HEK293 (cell line): ENCODE results near the gene CHST7.

Experiments used
- CTCF ChIA-PET: fragments of 350-600 bp; formaldehyde crosslinking; extraction: SDS; loops from one replicate; lab custom pipeline; 2021; ENCODE audit warnings: antibody characterized with exemption; lab: Yijun Ruan, JAX
- POLR2A ChIA-PET: fragments of 300-600 bp; formaldehyde crosslinking; extraction: SDS; loops from one replicate; lab custom pipeline; 2020; ENCODE audit warnings: antibody characterized with exemption, inconsistent platforms; lab: Yijun Ruan, JAX
- H3K27ac ChIP-seq: fragments of 200-500 bp; sonication (Bioruptor generic); 2 replicates; pipeline ENCODE4 v1.5.1; 2014; ENCODE audit warnings: low read depth, low read length, control low read depth, inconsistent platforms; ENCODE audit errors: extremely low read depth
- H3K36me3 ChIP-seq, 2 experiments: fragments of 200-500 bp in 1 of 2; sonication (Bioruptor generic) in 1 of 2; 1 replicate in 1 of 2; 2 replicates in 1 of 2; pipeline ENCODE4 v1.5.1; 2014 to 2017; ENCODE audit warnings: inconsistent platforms in 2 of 2, low read length in 2 of 2; ENCODE audit not compliant: control insufficient read depth in 2 of 2, insufficient read depth in 1 of 2
- H3K4me1 ChIP-seq: fragments of 200-500 bp; sonication (Bioruptor generic); 2 replicates; pipeline ENCODE4 v1.5.1; 2014; ENCODE audit warnings: mild to moderate bottlenecking, low read length, inconsistent platforms; ENCODE audit not compliant: control insufficient read depth, insufficient read depth
- H3K4me3 ChIP-seq: 2 replicates; pipeline ENCODE4 v1.5.1; 2011; ENCODE audit warnings: low read depth, mild to moderate bottlenecking, control low read depth, low read length, moderate library complexity
- H3K9me3 ChIP-seq: fragments of 200-500 bp; sonication (Bioruptor generic); 2 replicates; pipeline ENCODE4 v1.5.1; 2014; ENCODE audit warnings: low read depth, low read length, inconsistent platforms; ENCODE audit not compliant: control insufficient read depth, insufficient read depth
- HOXC10 ChIP-seq: sonication (generic); formaldehyde crosslinking; IDR thresholded peaks from 2 replicates; pipeline ENCODE4 v1.8.1; 2023; ENCODE audit warnings: mild to moderate bottlenecking, missing genetic modification reagents
- KLF7 ChIP-seq: fragments of 450-650 bp; formaldehyde crosslinking; IDR thresholded peaks from 2 replicates; pipeline ENCODE4 v1.5.1; 2016; ENCODE audit warnings: missing biosample characterization, missing genetic modification characterization, borderline replicate concordance
- MYNN ChIP-seq: fragments of 450-650 bp; formaldehyde crosslinking; IDR thresholded peaks from 2 replicates; pipeline ENCODE4 v1.5.1; 2016; ENCODE audit warnings: missing biosample characterization, missing genetic modification characterization, borderline replicate concordance
- WT1 ChIP-seq: fragments of 450-650 bp; formaldehyde crosslinking; IDR thresholded peaks from 2 replicates; pipeline ENCODE4 v1.5.1; 2016; ENCODE audit warnings: missing biosample characterization, missing genetic modification characterization
- ZIC2 ChIP-seq: fragments of 450-650 bp; formaldehyde crosslinking; IDR thresholded peaks from 2 replicates; pipeline ENCODE4 v1.5.1; 2016; ENCODE audit warnings: missing biosample characterization, missing genetic modification characterization
- ZNF140 ChIP-seq: fragments of 450-650 bp; formaldehyde crosslinking; IDR thresholded peaks from 2 replicates; pipeline ENCODE4 v1.5.1; 2016; ENCODE audit warnings: missing biosample characterization, missing genetic modification characterization
- ZNF169 ChIP-seq: fragments of 450-650 bp; formaldehyde crosslinking; IDR thresholded peaks from 2 replicates; pipeline ENCODE4 v1.5.1; 2016; ENCODE audit warnings: missing biosample characterization, missing genetic modification characterization
- ZNF24 ChIP-seq: fragments of 450-650 bp; formaldehyde crosslinking; IDR thresholded peaks from 2 replicates; pipeline ENCODE4 v1.5.1; 2016; ENCODE audit warnings: missing biosample characterization, missing genetic modification characterization
- ZNF433 ChIP-seq: fragments of 450-650 bp; formaldehyde crosslinking; IDR thresholded peaks from 2 replicates; pipeline ENCODE4 v1.5.1; 2016; ENCODE audit warnings: missing biosample characterization, missing genetic modification characterization, low read depth
- ZNF514 ChIP-seq: fragments of 450-650 bp; formaldehyde crosslinking; IDR thresholded peaks from 2 replicates; pipeline ENCODE4 v1.5.1; 2016; ENCODE audit warnings: missing biosample characterization, missing genetic modification characterization
- ZNF530 ChIP-seq: fragments of 450-650 bp; formaldehyde crosslinking; IDR thresholded peaks from 2 replicates; pipeline ENCODE4 v1.5.1; 2016; ENCODE audit warnings: low read depth, missing biosample characterization, missing genetic modification characterization
- ZNF555 ChIP-seq: fragments of 450-650 bp; formaldehyde crosslinking; conservative IDR thresholded peaks from 2 replicates; pipeline ENCODE4 v1.5.1; 2017; ENCODE audit warnings: missing biosample characterization, mild to moderate bottlenecking, missing genetic modification characterization, inconsistent platforms
- ZNF621 ChIP-seq: fragments of 450-650 bp; formaldehyde crosslinking; IDR thresholded peaks from 2 replicates; pipeline ENCODE4 v1.5.1; 2017; ENCODE audit warnings: missing biosample characterization, missing genetic modification characterization
- TF ChIP-seq, protein P1 (sequence below): fragments of 450-650 bp; formaldehyde crosslinking; conservative IDR thresholded peaks from 2 replicates; pipeline ENCODE4 v1.5.1; 2016; ENCODE audit warnings: low read depth, missing biosample characterization, missing genetic modification characterization
- TF ChIP-seq, protein P2 (sequence below): fragments of 450-650 bp; formaldehyde crosslinking; IDR thresholded peaks from 2 replicates; pipeline ENCODE4 v1.5.1; 2016; ENCODE audit warnings: missing biosample characterization, missing genetic modification characterization
- TF ChIP-seq, protein P3 (sequence below): fragments of 450-650 bp; formaldehyde crosslinking; IDR thresholded peaks from 2 replicates; pipeline ENCODE4 v1.5.1; 2016; ENCODE audit warnings: missing biosample characterization, missing genetic modification characterization
- TF ChIP-seq, protein P4 (sequence below): fragments of 450-650 bp; formaldehyde crosslinking; IDR thresholded peaks from 2 replicates; pipeline ENCODE4 v1.5.1; 2016; ENCODE audit warnings: missing biosample characterization, missing genetic modification characterization

CHST7 gene

DNA sequence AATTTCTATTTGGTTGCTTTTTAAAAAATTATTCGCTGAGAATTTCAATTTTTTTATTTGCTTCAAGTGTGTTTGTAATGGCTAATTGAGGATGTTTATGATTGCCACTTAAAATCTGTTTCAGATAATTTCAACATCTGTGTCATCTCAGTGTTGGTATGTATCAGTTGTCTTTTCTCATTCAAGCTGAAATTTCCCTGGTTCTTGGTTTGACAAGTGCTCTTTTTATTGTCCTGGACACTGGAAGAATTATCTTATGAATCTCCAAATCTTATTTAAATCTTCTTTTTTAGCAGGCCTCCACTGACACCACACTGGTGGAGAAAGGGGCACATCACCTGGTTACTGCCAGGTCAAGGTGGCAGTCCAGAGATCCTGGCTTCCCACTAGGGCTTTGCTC, 21.5 kb downstream of the CHST7 start:
- H3K9me3 ChIP-seq = no peaks in the 10 kb centered on the region
- CTCF ChIA-PET = no interaction called here
- H3K27ac ChIP-seq = no peak overlapping the region
- no peak overlapping the region for H3K4me3 ChIP-seq
- TF ChIP-seq MYNN (no peak), HOXC10 (CRISPR knock-in tag) (no peak), ZNF621 (no peak), ZNF24 (tag by site-specific recombination) (no peak), ZNF433 (no peak), ZNF140 (tag by site-specific recombination) (no peak), WT1 (no peak), ZNF555 (tag by site-specific recombination) (no peak), ZNF530 (tag by site-specific recombination) (no peak), KLF7 (no peak), ZNF514 (tag by site-specific recombination) (no peak), ZNF169 (no peak), ZIC2 (tag by site-specific recombination) (no peak)
- TF ChIP-seq, protein P1, sequence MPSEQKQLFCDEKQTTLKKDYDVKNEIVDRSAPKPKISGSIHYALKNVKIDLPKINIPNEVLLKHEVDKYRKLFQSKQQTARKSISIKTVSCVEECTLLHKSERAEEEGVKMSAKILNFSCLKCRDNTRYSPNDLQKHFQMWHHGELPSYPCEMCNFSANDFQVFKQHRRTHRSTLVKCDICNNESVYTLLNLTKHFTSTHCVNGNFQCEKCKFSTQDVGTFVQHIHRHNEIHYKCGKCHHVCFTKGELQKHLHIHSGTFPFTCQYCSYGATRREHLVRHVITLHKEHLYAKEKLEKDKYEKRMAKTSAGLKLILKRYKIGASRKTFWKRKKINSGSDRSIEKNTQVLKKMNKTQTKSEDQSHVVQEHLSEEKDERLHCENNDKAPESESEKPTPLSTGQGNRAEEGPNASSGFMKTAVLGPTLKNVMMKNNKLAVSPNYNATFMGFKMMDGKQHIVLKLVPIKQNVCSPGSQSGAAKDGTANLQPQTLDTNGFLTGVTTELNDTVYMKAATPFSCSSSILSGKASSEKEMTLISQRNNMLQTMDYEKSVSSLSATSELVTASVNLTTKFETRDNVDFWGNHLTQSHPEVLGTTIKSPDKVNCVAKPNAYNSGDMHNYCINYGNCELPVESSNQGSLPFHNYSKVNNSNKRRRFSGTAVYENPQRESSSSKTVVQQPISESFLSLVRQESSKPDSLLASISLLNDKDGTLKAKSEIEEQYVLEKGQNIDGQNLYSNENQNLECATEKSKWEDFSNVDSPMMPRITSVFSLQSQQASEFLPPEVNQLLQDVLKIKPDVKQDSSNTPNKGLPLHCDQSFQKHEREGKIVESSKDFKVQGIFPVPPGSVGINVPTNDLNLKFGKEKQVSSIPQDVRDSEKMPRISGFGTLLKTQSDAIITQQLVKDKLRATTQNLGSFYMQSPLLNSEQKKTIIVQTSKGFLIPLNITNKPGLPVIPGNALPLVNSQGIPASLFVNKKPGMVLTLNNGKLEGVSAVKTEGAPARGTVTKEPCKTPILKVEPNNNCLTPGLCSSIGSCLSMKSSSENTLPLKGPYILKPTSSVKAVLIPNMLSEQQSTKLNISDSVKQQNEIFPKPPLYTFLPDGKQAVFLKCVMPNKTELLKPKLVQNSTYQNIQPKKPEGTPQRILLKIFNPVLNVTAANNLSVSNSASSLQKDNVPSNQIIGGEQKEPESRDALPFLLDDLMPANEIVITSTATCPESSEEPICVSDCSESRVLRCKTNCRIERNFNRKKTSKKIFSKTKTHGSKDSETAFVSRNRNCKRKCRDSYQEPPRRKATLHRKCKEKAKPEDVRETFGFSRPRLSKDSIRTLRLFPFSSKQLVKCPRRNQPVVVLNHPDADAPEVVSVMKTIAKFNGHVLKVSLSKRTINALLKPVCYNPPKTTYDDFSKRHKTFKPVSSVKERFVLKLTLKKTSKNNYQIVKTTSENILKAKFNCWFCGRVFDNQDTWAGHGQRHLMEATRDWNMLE (tag by site-specific recombination) = no peak
- TF ChIP-seq, protein P2, sequence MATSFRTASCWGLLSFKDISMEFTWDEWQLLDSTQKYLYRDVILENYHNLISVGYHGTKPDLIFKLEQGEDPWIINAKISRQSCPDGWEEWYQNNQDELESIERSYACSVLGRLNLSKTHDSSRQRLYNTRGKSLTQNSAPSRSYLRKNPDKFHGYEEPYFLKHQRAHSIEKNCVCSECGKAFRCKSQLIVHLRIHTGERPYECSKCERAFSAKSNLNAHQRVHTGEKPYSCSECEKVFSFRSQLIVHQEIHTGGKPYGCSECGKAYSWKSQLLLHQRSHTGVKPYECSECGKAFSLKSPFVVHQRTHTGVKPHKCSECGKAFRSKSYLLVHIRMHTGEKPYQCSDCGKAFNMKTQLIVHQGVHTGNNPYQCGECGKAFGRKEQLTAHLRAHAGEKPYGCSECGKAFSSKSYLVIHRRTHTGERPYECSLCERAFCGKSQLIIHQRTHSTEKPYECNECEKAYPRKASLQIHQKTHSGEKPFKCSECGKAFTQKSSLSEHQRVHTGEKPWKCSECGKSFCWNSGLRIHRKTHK (tag by site-specific recombination) = no peak
- TF ChIP-seq, protein P3, sequence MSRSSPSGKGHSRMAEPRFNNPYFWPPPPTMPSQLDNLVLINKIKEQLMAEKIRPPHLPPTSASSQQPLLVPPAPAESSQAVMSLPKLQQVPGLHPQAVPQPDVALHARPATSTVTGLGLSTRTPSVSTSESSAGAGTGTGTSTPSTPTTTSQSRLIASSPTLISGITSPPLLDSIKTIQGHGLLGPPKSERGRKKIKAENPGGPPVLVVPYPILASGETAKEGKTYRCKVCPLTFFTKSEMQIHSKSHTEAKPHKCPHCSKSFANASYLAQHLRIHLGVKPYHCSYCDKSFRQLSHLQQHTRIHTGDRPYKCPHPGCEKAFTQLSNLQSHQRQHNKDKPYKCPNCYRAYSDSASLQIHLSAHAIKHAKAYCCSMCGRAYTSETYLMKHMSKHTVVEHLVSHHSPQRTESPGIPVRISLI (tag by site-specific recombination) = no peak
- TF ChIP-seq, protein P4, sequence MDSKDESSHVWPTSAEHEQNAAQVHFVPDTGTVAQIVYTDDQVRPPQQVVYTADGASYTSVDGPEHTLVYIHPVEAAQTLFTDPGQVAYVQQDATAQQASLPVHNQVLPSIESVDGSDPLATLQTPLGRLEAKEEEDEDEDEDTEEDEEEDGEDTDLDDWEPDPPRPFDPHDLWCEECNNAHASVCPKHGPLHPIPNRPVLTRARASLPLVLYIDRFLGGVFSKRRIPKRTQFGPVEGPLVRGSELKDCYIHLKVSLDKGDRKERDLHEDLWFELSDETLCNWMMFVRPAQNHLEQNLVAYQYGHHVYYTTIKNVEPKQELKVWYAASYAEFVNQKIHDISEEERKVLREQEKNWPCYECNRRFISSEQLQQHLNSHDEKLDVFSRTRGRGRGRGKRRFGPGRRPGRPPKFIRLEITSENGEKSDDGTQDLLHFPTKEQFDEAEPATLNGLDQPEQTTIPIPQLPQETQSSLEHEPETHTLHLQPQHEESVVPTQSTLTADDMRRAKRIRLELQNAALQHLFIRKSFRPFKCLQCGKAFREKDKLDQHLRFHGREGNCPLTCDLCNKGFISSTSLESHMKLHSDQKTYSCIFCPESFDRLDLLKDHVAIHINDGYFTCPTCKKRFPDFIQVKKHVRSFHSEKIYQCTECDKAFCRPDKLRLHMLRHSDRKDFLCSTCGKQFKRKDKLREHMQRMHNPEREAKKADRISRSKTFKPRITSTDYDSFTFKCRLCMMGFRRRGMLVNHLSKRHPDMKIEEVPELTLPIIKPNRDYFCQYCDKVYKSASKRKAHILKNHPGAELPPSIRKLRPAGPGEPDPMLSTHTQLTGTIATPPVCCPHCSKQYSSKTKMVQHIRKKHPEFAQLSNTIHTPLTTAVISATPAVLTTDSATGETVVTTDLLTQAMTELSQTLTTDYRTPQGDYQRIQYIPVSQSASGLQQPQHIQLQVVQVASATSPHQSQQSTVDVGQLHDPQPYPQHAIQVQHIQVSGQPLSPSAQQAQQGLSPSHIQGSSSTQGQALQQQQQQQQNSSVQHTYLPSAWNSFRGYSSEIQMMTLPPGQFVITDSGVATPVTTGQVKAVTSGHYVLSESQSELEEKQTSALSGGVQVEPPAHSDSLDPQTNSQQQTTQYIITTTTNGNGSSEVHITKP (tag by site-specific recombination) = no peak
- H3K36me3 ChIP-seq = no peaks in the 10 kb centered on the region; a peak in 1 of 3 replicates
- no peaks in the 10 kb centered on the region for H3K4me1 ChIP-seq
- POLR2A ChIA-PET = no interaction called here
